GM12878 (cell line): ENCODE results near the gene METRN. TPM values are rescaled to one million over a fixed set of nuclear protein-coding genes. Genes with fewer than 3 reads are reported as not detected.

ENCODE experiments used
- ATAC-seq: fragments of 200-7000 bp; cut with Tn5 transposase; 3 replicates; pipeline ENCODE4 v1.9.1; 2020; ENCODE audit warnings: mild to moderate bottlenecking, moderate library complexity
- BruUV-seq: library from RNA; stranded (reverse); fragments of 400-500 nt; replicated peaks from 2 replicates; lab custom pipeline; 2021; lab: Mats Ljungman, UMichigan
- CTCF ChIA-PET: fragments of 300-600 bp; sonication (Branson Sonifier 250); formaldehyde crosslinking; extraction: SDS; loops from one replicate; lab custom pipeline; 2021; ENCODE audit warnings: inconsistent platforms; lab: Yijun Ruan, JAX
- POLR2A ChIA-PET: fragments of 350-600 bp; formaldehyde crosslinking; extraction: SDS; loops from one replicate; lab custom pipeline; 2021; ENCODE audit warnings: inconsistent platforms; lab: Charles Lee
- RAD21 ChIA-PET: fragments of 300-600 bp; sonication (Branson Sonifier 250); formaldehyde crosslinking; loops from one replicate; lab custom pipeline; 2023; ENCODE audit warnings: antibody characterized with exemption; ENCODE audit not compliant: unreplicated experiment; lab: Charles Lee
- SMC1A ChIA-PET: fragments of 300-600 bp; sonication (Branson Sonifier 250); formaldehyde crosslinking; loops from one replicate; lab custom pipeline; 2023; ENCODE audit not compliant: unreplicated experiment, uncharacterized antibody; lab: Charles Lee
- DNase-seq: peaks from one replicate; pipeline ENCODE4 v3.0.0-alpha.2; 2011; ENCODE audit warnings: low read depth, low spot score
- FAIRE-seq: peaks from 3 replicates; lab custom pipeline; 2011; peaks lifted over from hg19 to GRCh38; lab: Jason Lieb, UNC
- H2AFZ ChIP-seq: 2 replicates; pipeline ENCODE4 v1.6.0; 2011; ENCODE audit warnings: low read depth, low read length, control low read depth; ENCODE audit not compliant: control insufficient read depth
- H3K27ac ChIP-seq: 2 replicates; pipeline ENCODE4 v1.5.1; 2011; ENCODE audit warnings: control low read depth; ENCODE audit not compliant: control insufficient read depth, insufficient read depth
- H3K27me3 ChIP-seq, 2 experiments: replicated peaks in 1 of 2; 2 replicates each; pipeline versions ENCODE4 v1.6.0 to v1.6.1; 2011; ENCODE audit warnings: low read length in 1 of 2; ENCODE audit not compliant: control insufficient read depth in 2 of 2, insufficient read depth in 2 of 2
- H3K36me3 ChIP-seq, 2 experiments: 2 replicates each; pipeline ENCODE4 v1.5.1; 2011; ENCODE audit warnings: low read length in 1 of 2; ENCODE audit not compliant: control insufficient read depth in 2 of 2, insufficient read depth in 2 of 2
- H3K4me1 ChIP-seq: 2 replicates; pipeline ENCODE4 v1.6.1; 2011; ENCODE audit warnings: mild to moderate bottlenecking, low read length, moderate library complexity, mixed read lengths; ENCODE audit not compliant: control insufficient read depth, insufficient read depth
- H3K4me2 ChIP-seq: 2 replicates; pipeline ENCODE4 v1.6.0; 2011; ENCODE audit warnings: control low read depth; ENCODE audit not compliant: control insufficient read depth, insufficient read depth
- H3K4me3 ChIP-seq: fragments of 200-600 bp; sonication (generic); 2 replicates; pipeline ENCODE4 v1.5.1; 2016
- H3K79me2 ChIP-seq: 2 replicates; pipeline ENCODE4 v1.6.0; 2011; ENCODE audit warnings: low read length; ENCODE audit not compliant: control insufficient read depth, insufficient read depth
- H3K9ac ChIP-seq: 2 replicates; pipeline ENCODE4 v1.8.0; 2011; ENCODE audit warnings: low read length, control low read depth, mixed read lengths; ENCODE audit not compliant: control insufficient read depth, insufficient read depth
- H3K9me3 ChIP-seq: replicated peaks from 3 replicates; pipeline ENCODE4 v1.5.1; 2011; ENCODE audit warnings: mild to moderate bottlenecking, low read length; ENCODE audit not compliant: control insufficient read depth, insufficient read depth
- H4K20me1 ChIP-seq: 2 replicates; pipeline ENCODE4 v1.6.0; 2011; ENCODE audit not compliant: control insufficient read depth, insufficient read depth
- GATAD2B ChIP-seq: fragments of 450-650 bp; conservative IDR thresholded peaks from 2 replicates; pipeline ENCODE4 v1.6.1; 2017; ENCODE audit warnings: low read depth, mild to moderate bottlenecking, moderate library complexity
- POLR2A ChIP-seq: IDR thresholded peaks from 2 replicates; pipeline ENCODE4 v1.6.1; 2011; ENCODE audit warnings: low read depth, mild to moderate bottlenecking, low read length
- RUNX3 ChIP-seq: IDR thresholded peaks from 2 replicates; pipeline ENCODE4 v1.6.1; 2012; ENCODE audit warnings: low read length, inconsistent platforms
- WGBS: methylation state at CpG from one replicate; pipeline ENCODE4 v1.1.6; 2016; ENCODE audit warnings: low lambda C conversion rate; ENCODE audit not compliant: insufficient replicate concordance, insufficient coverage; ENCODE audit errors: missing lambda C conversion rate; 5-methylcytosine and 5-hydroxymethylcytosine counted together
- in situ Hi-C: fragments of 300-500 bp; cut with MboI; formaldehyde crosslinking; loops from 9 replicates; pipeline ENCODE4 v1.14.3; 2018; ENCODE audit warnings: mixed read lengths
- intact Hi-C: fragments of 100-400 bp; cut with micrococcal nuclease; formaldehyde crosslinking; loops from one replicate; pipeline ENCODE4 v1.14.2; 2022; ENCODE audit not compliant: unreplicated experiment
- polyA plus RNA-seq, 11 experiments: library from polyadenylated mRNA; depleted of rRNA in 4 of 11; unstranded in 6 of 11; stranded (reverse) in 5 of 11; fragments of >200 nt; fragmentation: Nextera tagmentation in 4 of 11; fragmentation: Illumina TruSeq in 1 of 11; extraction: Ambion mirVana in 4 of 11; extraction: Trizol in 1 of 11; gene quantifications; 1 replicate in 1 of 11; 2 replicates in 10 of 11; pipeline versions ENCODE4 v1.2.1 to v1.2.3, GENCODE V29; 2011 to 2016; ENCODE audit warnings: inconsistent platforms in 2 of 11, missing spikeins in 2 of 11, low read depth in 1 of 11
- total RNA-seq, 4 experiments: library from RNA; depleted of rRNA in 3 of 4; stranded (reverse); fragments of >200 nt in 3 of 4; fragmentation: Illumina TruSeq in 1 of 4; extraction: Trizol in 1 of 4; gene quantifications; 2 replicates each; pipeline versions ENCODE4 v1.2.1 to v1.2.3, GENCODE V29; 2013 to 2021
- TF ChIP-seq, protein P1 (sequence below): IDR thresholded peaks from 2 replicates; pipeline ENCODE4 v1.6.1; 2012; ENCODE audit warnings: low read length, inconsistent platforms
- TF ChIP-seq, protein P2 (sequence below): fragments of 450-650 bp; formaldehyde crosslinking; IDR thresholded peaks from 2 replicates; pipeline ENCODE4 v1.4.0; 2020; ENCODE audit warnings: mild to moderate bottlenecking, moderate library complexity
- TF ChIP-seq, protein P3 (sequence below): IDR thresholded peaks from 2 replicates; pipeline ENCODE4 v1.6.1; 2011; ENCODE audit warnings: borderline replicate concordance, low read depth, mild to moderate bottlenecking, moderate library complexity, mixed read lengths, low read length; ENCODE audit not compliant: insufficient read depth; ENCODE audit errors: extremely low read length

Gene METRN
- total and polyA plus RNA-seq, 10 of the 15 experiments (the other 5 are each of a cell fraction or from before 2014, with no cell fraction given) = 0.11 to 12.8 (median 1.1) TPM; not detected in 1

DNA sequence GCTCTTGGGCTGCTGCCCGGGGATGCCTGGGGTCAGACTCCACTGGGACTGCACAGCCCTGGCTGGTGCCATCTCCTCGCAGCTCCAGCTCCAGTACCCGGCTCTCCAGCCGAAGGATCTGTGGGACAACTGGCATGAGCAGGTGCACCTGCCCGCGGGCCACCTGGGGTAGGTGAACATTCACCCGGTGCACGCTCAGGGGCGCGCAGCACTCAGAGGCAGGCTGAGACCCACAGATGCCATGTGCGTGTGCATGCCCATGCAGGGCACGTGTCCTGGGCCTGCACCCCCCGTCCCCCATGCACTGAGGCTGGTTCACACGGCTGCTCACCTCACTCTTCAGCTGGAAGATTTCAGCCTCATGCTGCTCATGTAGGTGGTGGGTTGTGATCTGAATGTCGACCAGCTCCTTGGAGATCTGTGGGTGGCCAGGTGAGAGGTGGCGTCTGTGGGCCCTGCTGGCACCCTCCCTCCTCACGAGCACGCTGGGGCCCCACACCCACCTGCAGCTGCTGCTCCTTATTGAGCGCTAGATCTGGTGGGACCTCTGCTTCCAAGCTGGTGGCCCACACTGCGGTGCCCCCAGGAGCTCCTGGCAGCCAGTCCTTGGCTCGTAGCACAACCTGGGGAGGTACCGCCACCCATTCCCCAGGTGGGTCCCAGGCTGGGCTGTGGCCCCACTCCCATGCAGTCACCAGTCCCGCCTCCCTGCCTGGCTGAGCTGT lies 10.7 kb downstream of the METRN start:
- Histone ChIP-seq H4K20me1 (no peaks in the 10 kb centered on the region), H3K9ac (no peak overlapping the region), H3K27me3 (no peaks in the 10 kb centered on the region), H3K36me3 (no peaks in the 10 kb centered on the region; a peak in 2 of 4 replicates), H3K9me3 (no peaks in the 10 kb centered on the region), H3K27ac (no peak overlapping the region), H3K4me3 (no peak overlapping the region), H3K79me2 (no peaks in the 10 kb centered on the region; the same call in none of the 2 replicates), H3K4me1 (peaks cover 13% of the 10 kb centered on the region), H2AFZ (no peak overlapping the region), H3K4me2 (peak overlapping the region; percentile 79; the same call in 1 of the 2 replicates)
- 71% methylated on average over 23 of the region's 23 CpGs for WGBS
- TF ChIP-seq GATAD2B (no peak), RUNX3 (no peak)
- TF ChIP-seq, protein P1, sequence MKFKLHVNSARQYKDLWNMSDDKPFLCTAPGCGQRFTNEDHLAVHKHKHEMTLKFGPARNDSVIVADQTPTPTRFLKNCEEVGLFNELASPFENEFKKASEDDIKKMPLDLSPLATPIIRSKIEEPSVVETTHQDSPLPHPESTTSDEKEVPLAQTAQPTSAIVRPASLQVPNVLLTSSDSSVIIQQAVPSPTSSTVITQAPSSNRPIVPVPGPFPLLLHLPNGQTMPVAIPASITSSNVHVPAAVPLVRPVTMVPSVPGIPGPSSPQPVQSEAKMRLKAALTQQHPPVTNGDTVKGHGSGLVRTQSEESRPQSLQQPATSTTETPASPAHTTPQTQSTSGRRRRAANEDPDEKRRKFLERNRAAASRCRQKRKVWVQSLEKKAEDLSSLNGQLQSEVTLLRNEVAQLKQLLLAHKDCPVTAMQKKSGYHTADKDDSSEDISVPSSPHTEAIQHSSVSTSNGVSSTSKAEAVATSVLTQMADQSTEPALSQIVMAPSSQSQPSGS = no peak
- ChIA-PET RAD21 (interaction anchor here (2.3 kb wide), 1 partner anchor 14 kb away, joined by 6 read pairs; no protein-coding TSS in a partner anchor), CTCF (interaction anchor here (1.7 kb wide), 1 partner anchor 13 kb away, joined by 5 read pairs; no protein-coding TSS in a partner anchor), SMC1A (interaction anchor here (1.7 kb wide), 2 partner anchors 11 to 13 kb away, joined by 3 to 5 read pairs; partner anchors contain the start of gene METRN), POLR2A (interaction anchor here (6.3 kb wide), 1 partner anchor 12 kb away, joined by 60 read pairs; the partner anchor contains the start of gene CIAO3)
- no peak for DNase-seq
- no peak for ATAC-seq
- in situ Hi-C loops (no loop called here), intact Hi-C loops (no loop called here)
- no peak for FAIRE-seq
- no TSS peak for BruUV-seq

DNA sequence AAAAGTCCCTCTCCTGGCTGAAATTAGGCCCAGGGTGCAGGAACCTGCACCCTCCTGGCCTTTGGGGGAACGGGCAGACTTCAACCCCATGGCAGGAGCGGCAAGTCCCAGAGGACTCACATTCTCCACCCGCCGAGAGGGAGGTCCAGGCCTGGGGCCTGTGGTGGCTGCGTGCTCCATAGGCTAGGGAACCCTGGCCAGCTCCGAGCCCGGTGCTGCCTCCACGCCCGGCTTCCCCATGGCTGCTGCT lies 11.2 kb downstream of the METRN start:
- Histone ChIP-seq H3K4me1 (peaks cover 13% of the 10 kb centered on the region), H3K9ac (no peak overlapping the region), H4K20me1 (no peaks in the 10 kb centered on the region), H3K36me3 (no peaks in the 10 kb centered on the region; a peak in 2 of 4 replicates), H3K4me3 (peak overlapping the region; percentile 66; the same call in 1 of the 2 replicates), H3K9me3 (no peaks in the 10 kb centered on the region), H3K27ac (no peak overlapping the region), H3K4me2 (peak overlapping the region; percentile 79), H3K79me2 (no peaks in the 10 kb centered on the region; the same call in none of the 2 replicates), H2AFZ (no peak overlapping the region), H3K27me3 (no peaks in the 10 kb centered on the region)
- in situ Hi-C loops = no loop called here
- ChIA-PET SMC1A (interaction anchor here (1.7 kb wide), 2 partner anchors 11 to 14 kb away, joined by 3 to 5 read pairs; partner anchors contain the start of gene METRN), CTCF (interaction anchor here (0.8 kb wide), 1 partner anchor 14 kb away, joined by 3 read pairs; no protein-coding TSS in a partner anchor), POLR2A (interaction anchor here (6.3 kb wide), 1 partner anchor 12 kb away, joined by 60 read pairs; the partner anchor contains the start of gene CIAO3), RAD21 (interaction anchor here (2.3 kb wide), 1 partner anchor 14 kb away, joined by 6 read pairs; no protein-coding TSS in a partner anchor)
- DNase-seq = no peak
- no peak for ATAC-seq
- WGBS = 15% methylated on average over 9 of the region's 9 CpGs
- intact Hi-C loops = no loop called here
- FAIRE-seq = no peak
- no TSS peak for BruUV-seq
- TF ChIP-seq, protein P2, sequence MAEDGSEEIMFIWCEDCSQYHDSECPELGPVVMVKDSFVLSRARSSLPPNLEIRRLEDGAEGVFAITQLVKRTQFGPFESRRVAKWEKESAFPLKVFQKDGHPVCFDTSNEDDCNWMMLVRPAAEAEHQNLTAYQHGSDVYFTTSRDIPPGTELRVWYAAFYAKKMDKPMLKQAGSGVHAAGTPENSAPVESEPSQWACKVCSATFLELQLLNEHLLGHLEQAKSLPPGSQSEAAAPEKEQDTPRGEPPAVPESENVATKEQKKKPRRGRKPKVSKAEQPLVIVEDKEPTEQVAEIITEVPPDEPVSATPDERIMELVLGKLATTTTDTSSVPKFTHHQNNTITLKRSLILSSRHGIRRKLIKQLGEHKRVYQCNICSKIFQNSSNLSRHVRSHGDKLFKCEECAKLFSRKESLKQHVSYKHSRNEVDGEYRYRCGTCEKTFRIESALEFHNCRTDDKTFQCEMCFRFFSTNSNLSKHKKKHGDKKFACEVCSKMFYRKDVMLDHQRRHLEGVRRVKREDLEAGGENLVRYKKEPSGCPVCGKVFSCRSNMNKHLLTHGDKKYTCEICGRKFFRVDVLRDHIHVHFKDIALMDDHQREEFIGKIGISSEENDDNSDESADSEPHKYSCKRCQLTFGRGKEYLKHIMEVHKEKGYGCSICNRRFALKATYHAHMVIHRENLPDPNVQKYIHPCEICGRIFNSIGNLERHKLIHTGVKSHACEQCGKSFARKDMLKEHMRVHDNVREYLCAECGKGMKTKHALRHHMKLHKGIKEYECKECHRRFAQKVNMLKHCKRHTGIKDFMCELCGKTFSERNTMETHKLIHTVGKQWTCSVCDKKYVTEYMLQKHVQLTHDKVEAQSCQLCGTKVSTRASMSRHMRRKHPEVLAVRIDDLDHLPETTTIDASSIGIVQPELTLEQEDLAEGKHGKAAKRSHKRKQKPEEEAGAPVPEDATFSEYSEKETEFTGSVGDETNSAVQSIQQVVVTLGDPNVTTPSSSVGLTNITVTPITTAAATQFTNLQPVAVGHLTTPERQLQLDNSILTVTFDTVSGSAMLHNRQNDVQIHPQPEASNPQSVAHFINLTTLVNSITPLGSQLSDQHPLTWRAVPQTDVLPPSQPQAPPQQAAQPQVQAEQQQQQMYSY (CRISPR knock-in tag) = no peak
- TF ChIP-seq, protein P3, sequence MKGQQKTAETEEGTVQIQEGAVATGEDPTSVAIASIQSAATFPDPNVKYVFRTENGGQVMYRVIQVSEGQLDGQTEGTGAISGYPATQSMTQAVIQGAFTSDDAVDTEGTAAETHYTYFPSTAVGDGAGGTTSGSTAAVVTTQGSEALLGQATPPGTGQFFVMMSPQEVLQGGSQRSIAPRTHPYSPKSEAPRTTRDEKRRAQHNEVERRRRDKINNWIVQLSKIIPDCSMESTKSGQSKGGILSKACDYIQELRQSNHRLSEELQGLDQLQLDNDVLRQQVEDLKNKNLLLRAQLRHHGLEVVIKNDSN = no peak
- TF ChIP-seq POLR2A = no peak
